Natural killer cell (primary cell): ENCODE measurements around the gene NT5C. TPM values are rescaled to one million over a fixed set of nuclear protein-coding genes. Genes with fewer than 3 reads are reported as not detected.
A peak's percentile ranks its signal among the peaks of the same experiment; 100 is the strongest.

Experiments used
- ATAC-seq, 3 donors: fragments of 150-1000 bp in 2 of 3; fragments of 200-7000 bp in 1 of 3; cut with Tn5 transposase; 1 replicate in 1 of 3; 2 replicates in 2 of 3; pipeline ENCODE4 v1.10.0; 2021; ENCODE audit warnings: mild to moderate bottlenecking in 2 of 3, moderate library complexity in 2 of 3
- DNase-seq, 2 donors: peaks; one replicate each; pipeline versions ENCODE4 v3.0.0 to v3.0.0-alpha.2; 2013 to 2021; ENCODE audit warnings: mixed read lengths in 1 of 2
- H3K27ac ChIP-seq: one replicate; pipeline ENCODE4 v1.5.1; 2013; ENCODE audit warnings: mild to moderate bottlenecking, low read length
- H3K27me3 ChIP-seq: one replicate; pipeline ENCODE4 v1.6.1; 2013; ENCODE audit warnings: low read length; ENCODE audit not compliant: control insufficient read depth, insufficient read depth
- H3K36me3 ChIP-seq: one replicate; pipeline ENCODE4 v1.6.1; 2013; ENCODE audit warnings: low read length; ENCODE audit not compliant: control insufficient read depth, insufficient read depth
- H3K4me1 ChIP-seq: one replicate; pipeline ENCODE4 v1.6.1; 2013; ENCODE audit warnings: low read length; ENCODE audit not compliant: control insufficient read depth, insufficient read depth
- H3K4me3 ChIP-seq: one replicate; pipeline ENCODE4 v1.5.1; 2013; ENCODE audit warnings: low read length
- H3K9me3 ChIP-seq: one replicate; pipeline ENCODE4 v1.6.1; 2013; ENCODE audit warnings: low read length; ENCODE audit not compliant: control insufficient read depth, insufficient read depth
- H3K27ac Mint-ChIP-seq, 2 donors: one replicate each; pipeline ENCODE4 v1.8.0; 2022; ENCODE audit warnings: mild to moderate bottlenecking in 2 of 2, mixed read lengths in 2 of 2, moderate library complexity in 1 of 2
- H3K27me3 Mint-ChIP-seq, 2 donors: one replicate each; pipeline ENCODE4 v1.8.0; 2022; ENCODE audit warnings: low read depth in 2 of 2, mixed read lengths in 2 of 2
- H3K36me3 Mint-ChIP-seq: one replicate; pipeline ENCODE4 v1.8.0; 2022; ENCODE audit warnings: mixed read lengths
- H3K4me1 Mint-ChIP-seq, 2 donors: one replicate each; pipeline ENCODE4 v1.8.0; 2022; ENCODE audit warnings: mixed read lengths in 2 of 2
- H3K4me3 Mint-ChIP-seq: one replicate; pipeline ENCODE4 v1.8.0; 2022; ENCODE audit warnings: mild to moderate bottlenecking, moderate library complexity, mixed read lengths
- H3K9me3 Mint-ChIP-seq, 2 donors: one replicate each; pipeline ENCODE4 v1.8.0; 2022; ENCODE audit warnings: mixed read lengths in 2 of 2
- CTCF ChIP-seq: fragments of 200-600 bp; IDR thresholded peaks from one replicate; pipeline ENCODE4 v1.8.0; 2022; ENCODE audit warnings: antibody characterized with exemption
- WGBS: methylation state at CpG from one replicate; pipeline ENCODE4 v1.1.7; 2013; ENCODE audit warnings: missing lambda C conversion rate; ENCODE audit not compliant: insufficient coverage; 5-methylcytosine and 5-hydroxymethylcytosine counted together
- intact Hi-C: fragments of 100-400 bp; cut with micrococcal nuclease; formaldehyde crosslinking; loops from one replicate; pipeline ENCODE4 v1.14.2; 2022
- total RNA-seq, 4 donors: library from RNA; stranded (reverse); fragments of 120-200 nt in 1 of 4; gene quantifications; one replicate each; pipeline versions ENCODE4 v1.2.3 to v1.2.4, GENCODE V29; 2013 to 2022

NT5C gene
- total RNA-seq, 3 donors from 2014 or later (not counting 1 experiment from before 2014, with no cell fraction given): 58.1 to 67.4 (median 61.2) TPM

- ATAC-seq (no peak), DNase-seq (no peak)
- Histone ChIP-seq H3K27ac (peak overlapping the region; percentile 42), H3K27me3 (no peaks in the 10 kb centered on the region), H3K9me3 (no peaks in the 10 kb centered on the region), H3K36me3 (no peaks in the 10 kb centered on the region), H3K4me1 (peaks cover 21% of the 10 kb centered on the region), H3K4me3 (no peak overlapping the region)
- WGBS: 97% methylated on average over 3 of the region's 3 CpGs
- H3K36me3 Mint-ChIP-seq: no peaks in the 10 kb centered on the region
- H3K9me3 Mint-ChIP-seq: no peaks in the 10 kb centered on the region
- peak overlapping the region; percentile 92 for H3K4me3 Mint-ChIP-seq
- peaks cover 27 to 31% of the 10 kb centered on the region in 2 donors for H3K4me1 Mint-ChIP-seq
- no peak for TF ChIP-seq CTCF
- H3K27me3 Mint-ChIP-seq: no peaks in the 10 kb centered on the region
- intact Hi-C loops: no loop called here
- peak overlapping the region; percentile 85 to 89 for H3K27ac Mint-ChIP-seq
Measured at GRCh38 chr17:75155191-75155601, 23.7 kb upstream of the NT5C start.

- peak; percentile 87 to 99 for DNase-seq
- H3K4me3 ChIP-seq: peak within 1 kb of the TSS; percentile 90
Measured at GRCh38 chr17:75154195-75155106, 22.9 kb upstream of the NT5C start, which contains the start of gene JPT1. Gene JPT1 (minus strand): TSS chr17:75154512. CDS start chr17:75154397, 115 bp downstream.

GRCh38 chr17:75153780-75154194, 22.2 kb upstream of the NT5C start:
- Mint-ChIP-seq H3K27ac (peak overlapping the region; percentile 85 to 89), H3K9me3 (no peaks in the 10 kb centered on the region), H3K4me3 (peak overlapping the region; percentile 95), H3K4me1 (peaks cover 29 to 37% of the 10 kb centered on the region in 2 donors), H3K36me3 (peaks cover 2% of the 10 kb centered on the region), H3K27me3 (no peaks in the 10 kb centered on the region)
- DNase-seq (peak in 1 of 2 donors; percentile 24), ATAC-seq (no peak)
- under 1% methylated on average over 35 of the region's 35 CpGs for WGBS
- H3K4me1 ChIP-seq: peaks cover 21% of the 10 kb centered on the region
- H3K36me3 ChIP-seq: no peaks in the 10 kb centered on the region
- no peaks in the 10 kb centered on the region for H3K9me3 ChIP-seq
- peak overlapping the region; percentile 90 for H3K4me3 ChIP-seq
- TF ChIP-seq CTCF: no peak
- intact Hi-C loops: loop anchor here (5.0 kb wide), 1 partner anchor 41 kb away; no protein-coding TSS in a partner anchor
- H3K27me3 ChIP-seq: no peaks in the 10 kb centered on the region
- H3K27ac ChIP-seq: no peak overlapping the region

More at GRCh38 chr17:75154195-75155106, 22.9 kb upstream of the NT5C start, which contains the start of gene JPT1:
- Histone ChIP-seq H3K9me3 (no peaks in the 10 kb centered on the region), H3K36me3 (no peaks in the 10 kb centered on the region), H3K4me1 (peaks cover 21% of the 10 kb centered on the region), H3K27me3 (no peaks in the 10 kb centered on the region), H3K27ac (peak within 1 kb of the TSS; percentile 62)
- intact Hi-C loops: loop anchor here (5.0 kb wide), 1 partner anchor 42 kb away; no protein-coding TSS in a partner anchor
- TF ChIP-seq CTCF: no peak
- H3K9me3 Mint-ChIP-seq: no peaks in the 10 kb centered on the region
- H3K27me3 Mint-ChIP-seq: no peaks in the 10 kb centered on the region
- H3K36me3 Mint-ChIP-seq: no peaks in the 10 kb centered on the region
- peak within 1 kb of the TSS; percentile 95 for H3K4me3 Mint-ChIP-seq
- peak within 1 kb of the TSS; percentile 85 to 89 for H3K27ac Mint-ChIP-seq
- WGBS: 2% methylated on average over 67 of the region's 67 CpGs
- ATAC-seq: peak; percentile 97 to 99 (median 98)
- H3K4me1 Mint-ChIP-seq: peaks cover 27 to 37% of the 10 kb centered on the region in 2 donors
